ENCODE measurements around the gene APELA.

APELA gene

DNA sequence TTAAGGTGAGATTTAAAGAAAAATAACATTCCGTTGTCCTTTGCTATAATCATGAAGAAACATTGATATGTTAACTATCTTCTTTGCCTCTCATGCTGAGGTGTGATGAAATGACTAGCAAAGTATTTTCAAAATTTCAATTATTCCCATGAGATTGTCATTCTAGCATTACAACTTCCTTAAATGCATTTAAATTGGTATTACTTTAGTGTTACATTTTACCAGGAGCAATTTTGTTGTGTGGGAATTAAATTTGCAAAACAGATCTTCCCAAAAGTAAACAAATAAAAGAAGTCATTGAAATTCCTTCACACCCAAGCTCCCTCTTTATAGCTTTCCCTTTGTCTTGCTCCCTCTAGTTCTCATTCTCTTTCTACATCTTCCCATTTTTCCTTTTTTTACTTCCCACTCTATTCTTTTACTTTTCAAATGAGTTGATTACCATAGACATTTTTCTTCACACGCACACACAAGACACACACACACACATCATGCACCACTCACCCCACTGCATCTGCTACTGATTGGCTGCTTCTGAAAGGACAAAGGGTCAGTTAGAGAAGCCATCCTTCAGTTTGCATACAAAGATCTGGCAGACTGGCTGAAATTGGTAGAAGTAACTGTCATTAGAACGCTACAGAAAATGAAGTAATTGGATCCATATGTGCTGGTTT, 10.0 kb upstream of the APELA start:
- no peaks in the 10 kb centered on the region for H3F3A ChIP-seq (ENCODE audit: insufficient read depth, low read length)
- no peaks in the 10 kb centered on the region for H3K36me3 ChIP-seq (replicated peaks; ENCODE audit: insufficient read depth, low read length)
- no peaks in the 10 kb centered on the region for H3K79me2 ChIP-seq (ENCODE audit: low read length)
- H3K4me2 ChIP-seq (ENCODE audit: low read depth, low read length), result no peak overlapping the region
- no peak overlapping the region for H3K27ac ChIP-seq (ENCODE audit: low read length)
- DNase-seq, result no peak
- H3K4me3 ChIP-seq (ENCODE audit: low read length), result no peak overlapping the region
- H3K9ac ChIP-seq (ENCODE audit: low read length), result no peak overlapping the region
- H3K9me3 ChIP-seq (replicated peaks; ENCODE audit: insufficient read depth, low read length), result no peaks in the 10 kb centered on the region
- no peaks in the 10 kb centered on the region for H4K20me1 ChIP-seq (ENCODE audit: insufficient read depth, low read length)
- no peaks in the 10 kb centered on the region for H3K27me3 ChIP-seq (replicated peaks; ENCODE audit: insufficient read depth, low read length)
- H3K4me1 ChIP-seq (ENCODE audit: low read length), result no peaks in the 10 kb centered on the region
- no peak overlapping the region for H2AFZ ChIP-seq (ENCODE audit: low read length)
- H3K9me2 ChIP-seq (replicated peaks; ENCODE audit: insufficient read depth, low read length), result no peaks in the 10 kb centered on the region
- no peak for TF ChIP-seq EZH2 (optimal IDR thresholded peaks at IDR 0.05; ENCODE audit: low read depth, low read length)
- TF ChIP-seq EZH2phosphoT487 (IDR thresholded peaks at IDR 0.05; ENCODE audit: low read length), result no peak
- TF ChIP-seq, protein P1, sequence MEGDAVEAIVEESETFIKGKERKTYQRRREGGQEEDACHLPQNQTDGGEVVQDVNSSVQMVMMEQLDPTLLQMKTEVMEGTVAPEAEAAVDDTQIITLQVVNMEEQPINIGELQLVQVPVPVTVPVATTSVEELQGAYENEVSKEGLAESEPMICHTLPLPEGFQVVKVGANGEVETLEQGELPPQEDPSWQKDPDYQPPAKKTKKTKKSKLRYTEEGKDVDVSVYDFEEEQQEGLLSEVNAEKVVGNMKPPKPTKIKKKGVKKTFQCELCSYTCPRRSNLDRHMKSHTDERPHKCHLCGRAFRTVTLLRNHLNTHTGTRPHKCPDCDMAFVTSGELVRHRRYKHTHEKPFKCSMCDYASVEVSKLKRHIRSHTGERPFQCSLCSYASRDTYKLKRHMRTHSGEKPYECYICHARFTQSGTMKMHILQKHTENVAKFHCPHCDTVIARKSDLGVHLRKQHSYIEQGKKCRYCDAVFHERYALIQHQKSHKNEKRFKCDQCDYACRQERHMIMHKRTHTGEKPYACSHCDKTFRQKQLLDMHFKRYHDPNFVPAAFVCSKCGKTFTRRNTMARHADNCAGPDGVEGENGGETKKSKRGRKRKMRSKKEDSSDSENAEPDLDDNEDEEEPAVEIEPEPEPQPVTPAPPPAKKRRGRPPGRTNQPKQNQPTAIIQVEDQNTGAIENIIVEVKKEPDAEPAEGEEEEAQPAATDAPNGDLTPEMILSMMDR (IDR thresholded peaks at IDR 0.05; ENCODE audit: low read length), result no peak

DNA sequence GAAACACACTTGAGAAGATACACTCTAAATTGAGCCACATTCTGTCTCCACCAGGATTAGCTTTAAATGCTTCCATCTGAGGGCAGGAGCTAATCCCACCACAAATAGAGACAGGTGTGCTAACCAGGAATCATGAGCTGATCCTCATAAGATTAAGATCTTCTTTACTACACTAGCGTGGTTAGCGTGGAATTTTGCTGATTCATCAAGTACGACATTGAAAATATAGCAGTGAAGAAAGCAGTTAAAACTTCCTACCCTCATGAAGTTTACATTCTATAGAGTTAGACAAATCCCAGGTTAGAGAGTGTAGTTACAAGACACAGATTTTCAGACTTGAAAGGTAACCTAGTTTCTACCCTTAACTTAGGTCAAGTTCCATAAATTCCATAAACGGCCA, 5.3 kb upstream of the APELA start:
- no peak for DNase-seq
- H3K36me3 ChIP-seq (replicated peaks; ENCODE audit: insufficient read depth, low read length), result no peaks in the 10 kb centered on the region
- H3F3A ChIP-seq (ENCODE audit: insufficient read depth, low read length), result no peaks in the 10 kb centered on the region
- H3K9me3 ChIP-seq (replicated peaks; ENCODE audit: insufficient read depth, low read length), result no peaks in the 10 kb centered on the region
- H3K4me3 ChIP-seq (ENCODE audit: low read length), result no peak overlapping the region
- no peak overlapping the region for H3K27ac ChIP-seq (ENCODE audit: low read length)
- no peak overlapping the region for H3K4me2 ChIP-seq (ENCODE audit: low read depth, low read length)
- H3K9me2 ChIP-seq (replicated peaks; ENCODE audit: insufficient read depth, low read length), result no peaks in the 10 kb centered on the region
- no peak overlapping the region for H3K9ac ChIP-seq (ENCODE audit: low read length)
- H3K79me2 ChIP-seq (ENCODE audit: low read length), result no peaks in the 10 kb centered on the region
- H3K27me3 ChIP-seq (replicated peaks; ENCODE audit: insufficient read depth, low read length), result no peaks in the 10 kb centered on the region
- H4K20me1 ChIP-seq (ENCODE audit: insufficient read depth, low read length), result no peaks in the 10 kb centered on the region
- H2AFZ ChIP-seq (ENCODE audit: low read length), result no peak overlapping the region
- no peaks in the 10 kb centered on the region for H3K4me1 ChIP-seq (ENCODE audit: low read length)
- no peak for TF ChIP-seq EZH2 (optimal IDR thresholded peaks at IDR 0.05; ENCODE audit: low read depth, low read length)
- TF ChIP-seq, protein P1 (IDR thresholded peaks at IDR 0.05; ENCODE audit: low read length), result no peak
- no peak for TF ChIP-seq EZH2phosphoT487 (IDR thresholded peaks at IDR 0.05; ENCODE audit: low read length)

DNA sequence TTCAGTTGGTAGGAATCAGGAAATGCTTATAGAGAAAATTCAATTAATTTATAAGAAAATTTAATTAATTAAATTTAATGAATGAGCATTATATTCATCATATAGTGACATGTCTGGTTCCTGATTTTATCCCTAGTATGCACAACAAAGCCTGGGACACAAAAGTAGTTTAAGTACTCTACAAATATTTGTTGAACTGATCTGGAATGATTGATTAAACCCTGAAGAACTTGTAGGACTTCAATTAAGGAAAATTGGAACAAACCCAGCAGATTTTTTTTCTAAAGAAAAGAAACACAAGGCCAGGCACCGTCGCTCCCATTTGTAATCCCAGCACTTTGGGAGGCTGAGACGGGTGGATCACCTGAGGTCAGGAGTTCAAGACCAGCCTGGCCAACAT, 4.5 kb upstream of the APELA start:
- H3K27me3 ChIP-seq (replicated peaks; ENCODE audit: insufficient read depth, low read length), result no peaks in the 10 kb centered on the region
- TF ChIP-seq EZH2phosphoT487 (IDR thresholded peaks at IDR 0.05; ENCODE audit: low read length), result no peak
- TF ChIP-seq, protein P1 (IDR thresholded peaks at IDR 0.05; ENCODE audit: low read length), result no peak
- no peak for TF ChIP-seq EZH2 (optimal IDR thresholded peaks at IDR 0.05; ENCODE audit: low read depth, low read length)
- DNase-seq, result no peak
- H3K4me2 ChIP-seq (ENCODE audit: low read depth, low read length), result no peak overlapping the region
- H3K79me2 ChIP-seq (ENCODE audit: low read length), result no peaks in the 10 kb centered on the region
- H3K4me3 ChIP-seq (ENCODE audit: low read length), result no peak overlapping the region
- no peaks in the 10 kb centered on the region for H3K36me3 ChIP-seq (replicated peaks; ENCODE audit: insufficient read depth, low read length)
- no peaks in the 10 kb centered on the region for H3K4me1 ChIP-seq (ENCODE audit: low read length)
- H3K9ac ChIP-seq (ENCODE audit: low read length), result no peak overlapping the region
- H3K27ac ChIP-seq (ENCODE audit: low read length), result no peak overlapping the region
- H3K9me2 ChIP-seq (replicated peaks; ENCODE audit: insufficient read depth, low read length), result no peaks in the 10 kb centered on the region
- no peak overlapping the region for H2AFZ ChIP-seq (ENCODE audit: low read length)
- H3K9me3 ChIP-seq (replicated peaks; ENCODE audit: insufficient read depth, low read length), result no peaks in the 10 kb centered on the region
- H3F3A ChIP-seq (ENCODE audit: insufficient read depth, low read length), result no peaks in the 10 kb centered on the region
- no peaks in the 10 kb centered on the region for H4K20me1 ChIP-seq (ENCODE audit: insufficient read depth, low read length)

Measured in MM.1S (cell line).